G401 (cell line): ENCODE measurements around the gene NADK. TPM values are rescaled to one million over a fixed set of nuclear protein-coding genes. Genes with fewer than 3 reads are reported as not detected.
"Not testable (repeated sequence)": the region's sequence is repeated elsewhere in the genome, so short reads cannot be mapped to it uniquely, and the experiment has no call there.

ENCODE experiments used
- DNase-seq: peaks from one replicate; pipeline ENCODE4 v3.0.0-alpha.2; 2015; ENCODE audit warnings: low spot score
- in situ Hi-C: cut with HindIII; loops from 2 replicates; pipeline ENCODE4 v1.10.0; 2016; ENCODE audit warnings: low sequenced_read_pairs, mixed read lengths
- total RNA-seq: library from RNA; depleted of rRNA; stranded (reverse); fragments of >200 nt; shearing (Covaris generic); gene quantifications from 2 replicates; pipeline ENCODE4 v1.2.3, GENCODE V29; 2014; rRNA removed

Gene NADK
- total RNA-seq, 1 experiment from 2014 or later = 74.4 TPM

DNA sequence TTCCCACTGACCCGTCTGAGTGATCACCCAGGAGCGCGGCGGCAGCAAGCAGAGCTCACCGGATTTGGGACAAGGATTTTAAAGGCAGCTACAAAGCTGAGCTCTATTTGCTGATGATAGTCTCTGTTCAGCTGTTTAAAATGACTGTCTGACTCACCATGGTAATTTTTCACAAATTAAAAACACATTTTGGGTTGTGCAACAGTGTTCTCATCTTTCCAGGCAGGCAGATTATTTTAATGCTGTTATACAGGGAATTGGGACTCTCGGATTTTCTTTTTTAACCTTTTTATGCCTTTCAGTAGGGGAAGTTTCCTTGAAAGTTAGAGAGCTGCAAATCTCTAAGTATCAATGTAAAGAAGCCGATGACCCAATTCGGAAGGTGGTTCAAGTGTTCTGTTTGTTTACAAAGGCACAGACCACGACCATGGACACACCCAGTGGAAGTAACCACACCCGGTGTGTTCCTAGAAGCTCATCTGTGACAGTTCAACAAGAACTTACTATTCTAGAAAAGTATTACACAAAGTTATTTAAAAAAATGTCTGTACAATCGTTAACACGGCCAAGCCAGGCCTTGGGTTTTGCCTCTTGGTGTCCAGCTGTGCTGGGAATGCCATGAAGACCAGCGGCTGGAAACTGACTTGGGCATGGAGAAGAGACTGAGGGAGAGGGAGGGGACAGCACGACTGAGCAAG, 49.8 kb downstream of the NADK start:
- DNase-seq, in situ Hi-C loops: not testable (repeated sequence)

DNA sequence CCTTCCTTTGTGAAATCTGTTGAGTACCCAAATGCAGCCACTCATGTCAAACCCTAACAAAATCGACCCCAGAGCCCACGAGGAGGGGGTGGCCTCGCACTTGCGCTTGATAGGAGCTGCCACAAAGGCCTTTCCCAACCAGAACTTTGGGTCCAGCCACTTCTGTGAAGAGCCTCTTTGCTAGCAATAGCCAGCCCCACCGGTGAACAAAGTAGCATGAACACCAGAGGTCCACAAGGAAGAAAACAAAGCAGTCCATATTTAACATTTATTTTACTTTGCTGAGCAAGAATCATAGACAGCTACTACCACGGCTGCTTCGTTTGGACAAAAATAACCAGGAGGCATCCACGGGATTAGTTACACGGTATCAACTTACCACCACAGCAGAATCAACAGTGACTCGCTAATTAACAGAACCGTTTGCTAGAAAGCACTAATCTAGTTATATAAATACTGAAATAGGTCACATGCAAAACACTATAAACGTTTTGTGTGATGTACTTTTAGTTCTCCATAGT, 51.1 kb downstream of the NADK start:
- DNase-seq, in situ Hi-C loops: not testable (repeated sequence)

DNA sequence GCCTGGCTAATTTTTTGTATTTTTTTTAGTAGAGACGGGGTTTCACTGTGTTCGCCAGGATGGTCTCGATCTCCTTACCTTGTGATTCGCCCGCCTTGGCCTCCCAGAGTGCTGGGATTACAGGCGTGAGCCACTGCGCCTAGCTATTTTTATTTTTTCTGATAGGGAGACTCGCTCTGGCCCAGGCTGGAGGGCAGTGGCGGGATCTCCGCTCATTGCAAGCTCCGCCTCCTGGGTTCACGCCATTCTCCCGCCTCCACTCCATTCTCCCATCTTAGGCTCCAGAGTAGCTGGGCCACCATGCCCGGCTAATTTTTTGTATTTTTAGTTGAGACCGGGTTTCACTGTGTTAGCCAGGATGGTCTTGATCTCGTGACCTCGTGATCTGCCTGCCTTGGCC, 52.2 kb downstream of the NADK start:
- in situ Hi-C loops, DNase-seq: not testable (repeated sequence)

DNA sequence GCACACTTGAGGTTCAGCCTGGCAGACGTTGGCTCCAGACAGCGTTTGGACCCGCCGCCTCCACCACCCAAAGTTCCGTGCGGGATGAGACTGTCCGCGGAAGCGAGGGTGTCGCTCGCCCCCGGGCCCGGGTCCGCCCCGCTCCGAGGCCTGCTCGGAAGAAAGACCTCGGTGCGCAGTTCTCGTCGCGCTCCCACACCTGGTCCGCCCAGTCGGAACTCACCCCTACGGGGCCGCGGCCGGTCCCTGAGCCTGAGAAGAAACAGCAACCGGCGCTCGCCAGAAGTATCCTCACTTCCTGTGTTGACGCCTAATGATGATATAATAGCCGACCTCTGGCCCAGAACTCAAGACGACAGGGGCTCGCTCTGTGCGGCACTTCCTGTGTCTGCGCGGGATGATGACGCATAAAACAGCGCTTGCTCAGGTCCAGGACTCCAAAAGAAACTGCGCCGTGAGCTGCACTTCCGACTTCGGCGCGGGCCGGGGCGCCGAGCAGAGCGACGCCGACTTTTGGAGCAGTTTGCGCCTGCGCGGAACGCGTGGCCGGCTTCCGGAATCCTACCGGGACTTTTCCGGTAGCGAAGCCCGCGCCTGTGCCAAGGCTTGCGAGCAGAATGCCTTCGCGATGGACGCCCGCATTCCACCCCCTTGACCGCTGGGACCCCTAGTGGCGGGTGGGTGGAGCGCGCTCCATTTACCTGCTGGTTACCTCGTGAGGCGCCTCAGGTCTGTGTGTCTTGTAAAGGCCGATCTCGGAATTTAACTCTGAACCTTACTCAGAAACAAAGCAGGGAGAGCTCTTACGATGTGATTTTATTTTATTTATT, 54.0 kb downstream of the NADK start, which contains the start of gene CDK11A:
Gene CDK11A (minus strand): TSS at position 323 of the 830 bp plus-strand sequence. CDS start 1,539 bp downstream, outside the sequence.
- DNase-seq = peak; percentile 99
- in situ Hi-C loops = not testable (repeated sequence)

DNA sequence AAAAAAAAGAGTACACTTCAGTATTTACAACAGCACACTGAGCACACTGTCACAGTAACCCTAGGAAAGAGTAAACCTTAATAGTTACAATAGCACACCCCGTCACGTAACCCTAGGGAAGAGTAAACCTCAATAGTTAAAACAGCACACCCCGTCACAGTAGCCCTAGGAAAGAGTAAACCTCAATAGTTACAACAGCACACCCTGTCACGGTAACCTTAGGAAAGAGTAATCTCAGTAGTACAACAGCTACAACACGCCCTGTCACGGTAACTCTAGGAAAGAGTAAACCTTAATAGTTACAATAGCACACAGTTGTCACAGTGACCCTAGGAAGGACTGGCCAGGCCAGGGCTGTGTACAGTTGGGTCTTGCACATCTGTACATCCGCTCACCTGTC, 57.1 kb downstream of the NADK start:
- no peak for DNase-seq
- in situ Hi-C loops = no loop called here

DNA sequence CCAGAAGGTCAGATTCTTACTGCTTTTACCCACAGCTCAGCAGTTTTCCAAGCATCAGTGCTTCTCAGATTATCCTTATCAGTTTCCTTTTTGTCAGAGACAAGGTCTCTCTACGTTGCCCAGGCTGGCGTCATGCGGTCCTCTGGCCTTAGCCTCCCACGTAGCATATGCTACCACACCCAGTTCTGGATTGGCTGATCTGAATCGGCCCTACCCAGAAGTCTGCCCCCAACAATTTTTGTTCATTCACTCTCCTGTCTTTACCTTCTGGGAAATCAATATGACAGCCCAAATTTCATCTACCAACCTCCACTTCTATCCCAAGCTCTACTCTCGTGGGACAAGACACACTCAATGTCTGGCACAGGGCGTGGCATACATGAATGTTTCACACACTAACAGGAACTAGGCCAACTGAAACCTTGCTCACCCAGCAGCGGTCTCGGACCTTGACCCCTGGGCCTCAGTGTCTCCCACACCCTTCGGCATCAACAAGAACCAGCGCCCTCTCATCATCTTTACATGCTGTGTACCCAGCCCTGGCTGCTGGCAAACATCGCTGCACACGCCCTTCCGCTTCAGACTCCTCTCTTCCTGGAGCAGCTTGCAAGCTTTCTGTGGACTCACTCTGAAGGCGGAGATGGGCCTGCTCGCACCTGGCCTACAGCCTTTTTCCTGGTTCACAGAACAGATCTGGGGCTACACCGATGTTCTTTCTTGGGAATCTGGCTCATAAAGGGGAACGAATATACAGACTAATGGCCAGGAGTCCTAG, 63.0 kb downstream of the NADK start:
- in situ Hi-C loops, DNase-seq: not testable (repeated sequence)

DNA sequence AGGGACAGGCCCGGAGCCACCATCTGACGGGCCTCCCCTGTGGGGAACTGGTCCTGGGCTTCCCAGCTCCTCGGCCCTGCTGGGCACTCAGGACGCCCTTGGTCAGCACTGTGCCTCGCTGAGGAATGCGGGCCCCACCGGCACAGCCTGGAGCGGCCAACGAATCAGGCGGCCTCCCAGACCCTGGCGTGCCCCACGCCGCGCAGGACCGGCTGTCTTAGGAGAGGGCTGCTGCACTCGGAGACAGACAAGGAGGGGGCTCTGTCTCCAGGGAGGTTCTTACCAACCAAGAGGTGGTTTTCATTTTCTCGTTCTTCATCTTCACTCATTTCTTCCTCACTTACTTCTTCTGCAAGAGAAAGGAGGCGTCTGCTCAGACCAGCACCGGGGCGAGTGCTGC, 70.4 kb downstream of the NADK start:
- DNase-seq, in situ Hi-C loops: not testable (repeated sequence)

DNA sequence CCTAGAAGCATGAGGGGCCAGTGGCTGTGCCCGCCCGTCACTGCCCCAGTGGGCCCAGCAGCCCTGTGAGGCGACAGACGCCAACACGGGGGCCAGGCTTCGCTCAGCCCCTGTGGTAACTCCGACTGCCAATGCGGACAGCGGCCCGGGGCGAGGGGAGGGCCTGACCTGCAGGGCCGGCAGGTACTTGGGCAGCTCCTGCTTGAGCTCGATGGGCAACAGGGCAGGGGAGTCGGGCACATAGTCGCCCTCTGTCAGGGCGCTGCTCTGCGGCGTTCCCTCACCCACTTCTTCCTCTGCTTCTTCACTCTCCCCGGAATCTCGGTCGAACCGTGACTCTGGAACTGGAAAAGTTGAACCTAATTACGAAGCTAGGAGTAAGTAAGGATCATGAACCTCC, 71.0 kb downstream of the NADK start:
- DNase-seq, in situ Hi-C loops: not testable (repeated sequence)

DNA sequence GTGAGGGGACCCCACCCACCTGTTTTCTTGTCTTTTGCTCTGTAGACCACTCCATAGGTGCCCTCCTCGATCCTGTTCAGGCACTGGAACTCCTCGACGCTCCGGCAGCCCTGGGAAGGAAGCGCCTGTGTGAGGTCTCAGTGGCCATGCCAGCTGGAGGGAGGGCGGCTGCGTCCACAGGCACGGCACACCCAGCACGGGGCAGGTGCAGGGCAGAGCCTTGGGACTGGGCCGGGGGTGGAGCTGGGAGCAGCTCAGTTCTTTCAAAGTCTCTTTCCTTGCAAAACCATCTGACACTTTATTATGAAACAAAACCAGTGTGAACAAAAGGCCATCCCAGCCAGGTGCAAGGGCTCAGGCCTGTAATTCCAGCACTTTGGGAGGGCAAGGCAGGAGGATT, 72.6 kb downstream of the NADK start:
- DNase-seq, in situ Hi-C loops: not testable (repeated sequence)

DNA sequence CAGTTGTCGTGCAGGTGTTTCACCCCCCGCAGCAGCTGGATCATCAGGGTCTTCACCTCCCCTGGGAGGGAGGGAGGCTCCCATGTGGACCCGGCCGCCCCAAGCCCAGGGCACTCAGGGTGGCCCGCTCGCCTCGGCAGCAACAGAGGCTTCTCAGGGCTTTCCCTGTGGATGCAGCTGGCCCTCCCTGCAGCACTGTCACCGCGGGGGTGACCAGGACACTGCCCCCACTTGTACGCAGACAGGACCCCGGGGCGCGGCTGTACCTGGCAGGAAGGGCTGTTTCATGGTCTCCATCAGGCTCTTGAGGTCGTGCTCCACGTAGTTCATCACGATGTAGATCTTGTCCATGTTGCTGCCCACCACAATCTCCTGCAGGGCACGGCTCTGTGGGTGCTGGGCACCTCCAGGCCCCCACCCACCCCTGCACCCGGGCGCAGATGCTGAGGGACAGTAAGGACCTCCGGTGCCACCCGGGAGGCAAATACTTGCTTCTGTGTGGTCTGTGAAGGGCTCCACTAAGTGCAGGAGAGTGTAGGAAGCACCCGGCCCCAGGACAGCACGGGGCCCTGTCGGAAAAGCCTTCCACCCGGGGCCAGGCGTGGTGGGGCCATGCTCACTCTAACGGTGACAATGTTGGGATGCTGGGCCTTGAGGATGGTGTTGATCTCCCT, 73.8 kb downstream of the NADK start:
- DNase-seq, in situ Hi-C loops: not testable (repeated sequence)

DNA sequence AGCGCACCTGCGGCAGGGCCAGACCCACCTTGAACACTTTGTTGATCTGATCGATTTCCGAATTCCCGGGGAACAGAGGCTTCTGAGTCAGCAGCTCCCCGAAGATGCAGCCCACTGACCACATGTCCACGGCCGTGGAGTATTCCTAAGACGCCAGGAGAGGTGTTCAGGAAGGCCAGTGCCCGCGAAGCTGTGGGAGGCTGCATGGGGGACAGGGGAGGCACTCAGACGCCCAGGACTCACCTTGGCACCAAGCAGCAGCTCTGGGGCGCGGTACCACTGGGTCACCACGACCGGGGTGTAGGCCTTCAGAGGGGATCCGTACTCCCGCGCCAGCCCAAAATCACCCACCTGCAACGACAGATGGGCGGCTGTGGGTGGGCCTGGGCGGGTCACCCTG, 74.5 kb downstream of the NADK start:
- no peak for DNase-seq
- in situ Hi-C loops = no loop called here

DNA sequence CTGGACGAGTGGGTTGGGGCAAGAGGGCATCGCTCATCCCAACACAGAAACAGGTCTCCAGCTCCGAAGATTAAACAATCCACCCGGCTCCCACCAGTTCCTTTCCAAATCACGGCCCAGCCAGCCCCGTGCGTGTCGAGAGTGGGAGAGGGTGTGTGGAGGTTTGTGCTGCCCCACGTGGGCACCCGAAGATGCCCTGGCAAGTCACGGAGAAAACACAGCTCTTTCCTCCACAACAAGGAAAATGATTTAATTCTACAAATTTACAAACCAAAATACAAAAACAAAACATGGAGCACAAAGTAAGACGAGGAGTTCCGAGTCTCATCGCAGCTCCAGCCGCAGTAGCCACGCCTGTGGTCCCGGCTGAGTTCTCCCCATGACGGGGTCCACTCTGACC, 75.8 kb downstream of the NADK start:
- DNase-seq, in situ Hi-C loops: not testable (repeated sequence)

Other genes starting within 250 kb of the NADK start
- gene TMEM240, start 237.8 kb downstream of the NADK start, total RNA-seq = 1.1 TPM in 1 of 2 replicates, not detected in the other
- gene SSU72, start 203.6 kb downstream of the NADK start, total RNA-seq = 145 and 169 TPM in 2 replicates
- gene FNDC10, start 178.3 kb downstream of the NADK start, total RNA-seq = 1.2 and 6.8 TPM in 2 replicates
- 37.1 and 63.9 TPM in 2 replicates for gene MIB2, start 163.0 kb downstream of the NADK start, total RNA-seq
- 1.1 and 1.3 TPM in 2 replicates for gene MMP23B, start 146.3 kb downstream of the NADK start, total RNA-seq
- gene CDK11B, start 119.5 kb downstream of the NADK start, total RNA-seq = 7.5 and 12.9 TPM in 2 replicates
- 17.8 and 25.2 TPM in 2 replicates for gene SLC35E2B, start 85.7 kb downstream of the NADK start, total RNA-seq
- gene CDK11A, start 54.1 kb downstream of the NADK start, total RNA-seq = 8.6 and 11.7 TPM in 2 replicates
- 306 and 351 TPM in 2 replicates for gene GNB1, start 112.6 kb upstream of the NADK start, total RNA-seq
- gene CALML6, start 136.8 kb upstream of the NADK start, total RNA-seq = not detected in 2 replicates
- 5.3 and 13.7 TPM in 2 replicates for gene TMEM52, start 140.8 kb upstream of the NADK start, total RNA-seq
- gene CFAP74, start 225.3 kb upstream of the NADK start, total RNA-seq = not detected in 2 replicates
- 1.1 and 1.2 TPM in 2 replicates for gene GABRD, start 240.9 kb upstream of the NADK start, total RNA-seq